CD4-positive, alpha-beta T cell treated with Interleukin-4 for 4 hours (primary cell): Measurements from ENCODE around the gene KCNIP3.
A peak's percentile ranks its signal among the peaks of the same experiment; 100 is the strongest.
"Not testable (repeated sequence)": the region's sequence is repeated elsewhere in the genome, so short reads cannot be mapped to it uniquely, and the experiment has no call there.

ENCODE experiments used
- DNase-seq: peaks from one replicate; pipeline ENCODE4 v3.0.0-alpha.2; 2020

The KCNIP3 gene

GRCh38 chr2:95387358-95387757, 90.2 kb downstream of the KCNIP3 start:
- DNase-seq = no peak

GRCh38 chr2:95388091-95388692, 91.0 kb downstream of the KCNIP3 start:
- no peak for DNase-seq

GRCh38 chr2:95388856-95389244, 91.7 kb downstream of the KCNIP3 start:
- no peak for DNase-seq

- peak; percentile 30 for DNase-seq
Measured at GRCh38 chr2:95389245-95390119, 92.3 kb downstream of the KCNIP3 start.

GRCh38 chr2:95390272-95390880, 93.2 kb downstream of the KCNIP3 start:
- DNase-seq = no peak

GRCh38 chr2:95390881-95391321, 93.8 kb downstream of the KCNIP3 start:
- DNase-seq = no peak

GRCh38 chr2:95391641-95392310, 94.6 kb downstream of the KCNIP3 start:
- no peak for DNase-seq

GRCh38 chr2:95392320-95392719, 95.2 kb downstream of the KCNIP3 start:
- DNase-seq = no peak

- DNase-seq = no peak
Measured at GRCh38 chr2:95392730-95393455, 95.7 kb downstream of the KCNIP3 start.

GRCh38 chr2:95393901-95394300, 96.8 kb downstream of the KCNIP3 start:
- no peak for DNase-seq

GRCh38 chr2:95399061-95399460, 101.9 kb downstream of the KCNIP3 start:
- no peak for DNase-seq

- DNase-seq = no peak
Measured at GRCh38 chr2:95401480-95401879, 104.3 kb downstream of the KCNIP3 start.

GRCh38 chr2:95402004-95402369, 104.8 kb downstream of the KCNIP3 start:
- not testable (repeated sequence) for DNase-seq

- peak; percentile 87 for DNase-seq
Measured at GRCh38 chr2:95402370-95403203, 105.4 kb downstream of the KCNIP3 start, which contains the start of gene FAHD2A. Gene FAHD2A (plus strand): TSS chr2:95402708. CDS start chr2:95405559, 2,851 bp downstream.

- peak; percentile 44 for DNase-seq
Measured at GRCh38 chr2:95403204-95403721, 106.1 kb downstream of the KCNIP3 start.

- not testable (repeated sequence) for DNase-seq
Measured at GRCh38 chr2:95403824-95404223, 106.7 kb downstream of the KCNIP3 start.

- not testable (repeated sequence) for DNase-seq
Measured at GRCh38 chr2:95404676-95405075, 107.5 kb downstream of the KCNIP3 start.

GRCh38 chr2:95411239-95411638, 114.1 kb downstream of the KCNIP3 start:
- DNase-seq = not testable (repeated sequence)

GRCh38 chr2:95414015-95414594, 117.0 kb downstream of the KCNIP3 start:
- DNase-seq = peak; percentile 49

- not testable (repeated sequence) for DNase-seq
Measured at GRCh38 chr2:95415138-95415537, 118.0 kb downstream of the KCNIP3 start.

- not testable (repeated sequence) for DNase-seq
Measured at GRCh38 chr2:95415561-95415960, 118.4 kb downstream of the KCNIP3 start.
